ENCODE results near the gene PAFAH1B2. TPM values are rescaled to one million over a fixed set of nuclear protein-coding genes. Genes with fewer than 3 reads are reported as not detected.
A peak's percentile ranks its signal among the peaks of the same experiment; 100 is the strongest.

PAFAH1B2 gene
- total and polyA plus RNA-seq, 2 of the 8 experiments (the other 6 are each of a cell fraction or from before 2014, with no cell fraction given), result 38.2 to 161 TPM

- Histone ChIP-seq H3K23ac (ENCODE audit: insufficient read length) (no peak overlapping the region), H3K18ac (ENCODE audit: extremely low read depth, low read length) (no peak overlapping the region), H3K27ac (ENCODE audit: low read depth, low read length) (no peak overlapping the region), H3K36me3 (ENCODE audit: control insufficient read depth in 2 of 4, insufficient read depth in 4 of 4, low read length in 3 of 4) (peaks cover 9 to 36% (median 25%) of the 10 kb centered on the region in 4 experiments; a peak in 7 of 8 replicates), H3K27me3 (replicated peaks in 1 of 4; ENCODE audit: control insufficient read depth in 3 of 4, extremely low read depth in 1 of 4, insufficient read depth in 3 of 4, low read length in 3 of 4) (no peaks in the 10 kb centered on the region), H2BK20ac (ENCODE audit: low read length) (no peak overlapping the region), H2AK5ac (ENCODE audit: low read depth, low read length) (no peak overlapping the region), H2BK15ac (ENCODE audit: low read length) (no peak overlapping the region), H3K9ac (replicated peaks in 1 of 4; ENCODE audit: extremely low read depth in 1 of 4, low read depth in 3 of 4, low read length in 3 of 4) (no peak overlapping the region), H2BK12ac (ENCODE audit: low read depth, low read length) (no peak overlapping the region), H3K23me2 (ENCODE audit: low read depth, low read length) (no peaks in the 10 kb centered on the region), H3K14ac (ENCODE audit: insufficient read length) (no peak overlapping the region), H3K9me3 (ENCODE audit: insufficient read depth in 2 of 2, low read depth in 1 of 2, low read length in 1 of 2) (no peaks in the 10 kb centered on the region), H2BK5ac (ENCODE audit: low read depth, low read length) (0 out of 2 replicates have a peak overlapping the region, but pooled peaks have one; percentile 21), H3K79me1 (ENCODE audit: low read depth, low read length) (no peaks in the 10 kb centered on the region), H4K20me1 (replicated peaks in 1 of 2; ENCODE audit: control insufficient read depth in 1 of 2, insufficient read depth in 2 of 2, low read length in 2 of 2) (peaks cover under 1 to 2% of the 10 kb centered on the region in 2 experiments), H3K79me2 (ENCODE audit: control insufficient read depth in 1 of 2, insufficient read depth in 2 of 2, low read length in 2 of 2) (no peaks in the 10 kb centered on the region; a peak in 1 of 4 replicates), H3K4me1 (replicated peaks in 1 of 4; ENCODE audit: control insufficient read depth in 3 of 4, insufficient read depth in 4 of 4, low read length in 3 of 4) (no peaks in the 10 kb centered on the region), H3K4ac (replicated peaks; ENCODE audit: insufficient read length, low read depth, low read length) (no peak overlapping the region), H4K91ac (replicated peaks; ENCODE audit: insufficient read length, low read length) (no peak overlapping the region), H2BK120ac (replicated peaks; ENCODE audit: low read depth, low read length) (no peak overlapping the region), H3K4me3 (ENCODE audit: extremely low read depth in 1 of 4, insufficient read depth in 2 of 4, low read depth in 3 of 4, low read length in 4 of 4) (no peak overlapping the region), H2AFZ (ENCODE audit: low read length) (no peak overlapping the region), H4K5ac (ENCODE audit: insufficient read length, low read depth, low read length) (no peak overlapping the region), H4K8ac (ENCODE audit: extremely low read depth, insufficient read depth, low read length) (no peak overlapping the region), H3K56ac (replicated peaks; ENCODE audit: insufficient read length, low read depth, low read length) (no peak overlapping the region), H3K4me2 (ENCODE audit: insufficient read depth in 1 of 2, low read depth in 2 of 2, low read length in 2 of 2) (no peak overlapping the region)
- WGBS, 2 experiments (ENCODE audit: extremely low coverage in 1 of 2, insufficient coverage in 1 of 2, insufficient read length in 1 of 2, insufficient replicate concordance in 2 of 2, low coverage in 1 of 2, low lambda C conversion rate in 2 of 2, missing lambda C conversion rate in 1 of 2), result 85% methylated on average over 7 of the region's 7 CpGs; no CpG with 5 or more reads in 1 of the 2 experiments
- ChIA-PET CTCF (ENCODE audit: partially characterized antibody) (interaction anchor here (0.6 to 25.0 kb wide), 12 partner anchors 8 to 495 kb away, joined by 3 to 449 read pairs (median 3); partner anchors contain the start of genes SIDT2 and TAGLN), POLR2A (ENCODE audit: partially characterized antibody) (interaction anchor here (0.9 to 2.6 kb wide), 10 partner anchors 8 to 348 kb away, joined by 3 to 17 read pairs (median 6); partner anchors contain the start of genes PCSK7, SIDT2 and TAGLN)
- DNase-seq (ENCODE audit: low read depth in 1 of 2, low spot score in 2 of 2) (no peak), FAIRE-seq (no peak)
- TF ChIP-seq MAFK (IDR thresholded peaks at IDR 0.05; ENCODE audit: low read depth, low read length) (no peak), EP300 (IDR thresholded peaks at IDR 0.05; ENCODE audit: borderline replicate concordance in 1 of 2, low read depth in 2 of 2, low read length in 2 of 2) (no peak), BCL11A (IDR thresholded peaks at IDR 0.05; ENCODE audit: low read depth in 2 of 2, low read length in 2 of 2) (no peak), CBX5 (IDR thresholded peaks at IDR 0.05; ENCODE audit: low read depth, low read length) (no peak), KDM1A (IDR thresholded peaks at IDR 0.05; ENCODE audit: borderline replicate concordance, low read length) (no peak), TBP (IDR thresholded peaks at IDR 0.05; ENCODE audit: low read depth, low read length) (no peak), TEAD4 (IDR thresholded peaks at IDR 0.05; ENCODE audit: low read depth, low read length) (no peak), RAD21 (IDR thresholded peaks at IDR 0.05 in 1 of 2, conservative IDR thresholded peaks at IDR 0.05 in 1 of 2; ENCODE audit: low read depth in 2 of 2, low read length in 2 of 2) (no peak), RXRA (IDR thresholded peaks at IDR 0.05; ENCODE audit: insufficient read depth, low read depth, low read length) (no peak)
- TF ChIP-seq, protein P1, sequence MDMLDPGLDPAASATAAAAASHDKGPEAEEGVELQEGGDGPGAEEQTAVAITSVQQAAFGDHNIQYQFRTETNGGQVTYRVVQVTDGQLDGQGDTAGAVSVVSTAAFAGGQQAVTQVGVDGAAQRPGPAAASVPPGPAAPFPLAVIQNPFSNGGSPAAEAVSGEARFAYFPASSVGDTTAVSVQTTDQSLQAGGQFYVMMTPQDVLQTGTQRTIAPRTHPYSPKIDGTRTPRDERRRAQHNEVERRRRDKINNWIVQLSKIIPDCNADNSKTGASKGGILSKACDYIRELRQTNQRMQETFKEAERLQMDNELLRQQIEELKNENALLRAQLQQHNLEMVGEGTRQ (IDR thresholded peaks at IDR 0.05; ENCODE audit: low read length), result no peak
Observed at GRCh38 chr11:117221775-117222517, 77.9 kb downstream of the PAFAH1B2 start.

Measured in H1 (cell line).